ENCODE measurements around the gene BDNF.

BDNF gene

GRCh38 chr11:27653990-27654758 is 46.1 kb downstream of the BDNF start:
- no peak overlapping the region for H3K4me3 ChIP-seq (ENCODE audit: control insufficient read depth, low read depth, low read length)
- DNase-seq (ENCODE audit: low read depth) = no peak
- TF ChIP-seq CTCF (conservative IDR thresholded peaks at IDR 0.05; ENCODE audit: control insufficient read depth, insufficient read depth, low read depth, low read length) = no peak

- no peak overlapping the region for H3K4me3 ChIP-seq (ENCODE audit: control insufficient read depth, low read depth, low read length)
- no peak for DNase-seq (ENCODE audit: low read depth)
- TF ChIP-seq CTCF (conservative IDR thresholded peaks at IDR 0.05; ENCODE audit: control insufficient read depth, insufficient read depth, low read depth, low read length) = no peak
Observed at GRCh38 chr11:27651711-27652110, 48.5 kb downstream of the BDNF start.

GRCh38 chr11:27650988-27651387 is 49.3 kb downstream of the BDNF start:
- no peak for TF ChIP-seq CTCF (conservative IDR thresholded peaks at IDR 0.05; ENCODE audit: control insufficient read depth, insufficient read depth, low read depth, low read length)

GRCh38 chr11:27649800-27650199 is 50.5 kb downstream of the BDNF start:
- DNase-seq (ENCODE audit: low read depth) = no peak
- H3K4me3 ChIP-seq (ENCODE audit: control insufficient read depth, low read depth, low read length) = no peak overlapping the region
- no peak for TF ChIP-seq CTCF (conservative IDR thresholded peaks at IDR 0.05; ENCODE audit: control insufficient read depth, insufficient read depth, low read depth, low read length)

More at GRCh38 chr11:27650988-27651387, 49.3 kb downstream of the BDNF start:
- DNase-seq (ENCODE audit: low read depth) = no peak
- H3K4me3 ChIP-seq (ENCODE audit: control insufficient read depth, low read depth, low read length) = no peak overlapping the region

- H3K4me3 ChIP-seq (ENCODE audit: control insufficient read depth, low read depth, low read length) = no peak overlapping the region
- no peak for DNase-seq (ENCODE audit: low read depth)
- no peak for TF ChIP-seq CTCF (conservative IDR thresholded peaks at IDR 0.05; ENCODE audit: control insufficient read depth, insufficient read depth, low read depth, low read length)
Observed at GRCh38 chr11:27648840-27649239, 51.4 kb downstream of the BDNF start.

GRCh38 chr11:27646051-27646818 is 54.0 kb downstream of the BDNF start:
- DNase-seq (ENCODE audit: low read depth) = no peak
- H3K4me3 ChIP-seq (ENCODE audit: control insufficient read depth, low read depth, low read length) = no peak overlapping the region
- no peak for TF ChIP-seq CTCF (conservative IDR thresholded peaks at IDR 0.05; ENCODE audit: control insufficient read depth, insufficient read depth, low read depth, low read length)

Data from fibroblast of mammary gland (primary cell).